WTC11 (cell line): Measurements from ENCODE around the gene WLS. TPM values are rescaled to one million over a fixed set of nuclear protein-coding genes. Genes with fewer than 3 reads are reported as not detected.

Experiments
- ATAC-seq: fragments of 200-7000 bp; cut with Tn5 transposase; 2 replicates; pipeline ENCODE4 v1.10.0; 2021; ENCODE audit warnings: mild to moderate bottlenecking, moderate library complexity
- CTCF ChIA-PET: fragments of 300-600 bp; sonication (Branson Sonifier 250); formaldehyde crosslinking; loops from one replicate; lab custom pipeline; 2021; ENCODE audit warnings: antibody characterized with exemption; lab: Charles Lee
- POLR2A ChIA-PET: fragments of 350-600 bp; sonication (Branson Sonifier 250); formaldehyde crosslinking; loops from one replicate; lab custom pipeline; 2021; ENCODE audit warnings: antibody characterized with exemption; lab: Charles Lee
- DNase-seq: peaks from one replicate; pipeline ENCODE4 v3.0.0; 2021; ENCODE audit warnings: low spot score
- H3K27ac Mint-ChIP-seq: 2 replicates; pipeline ENCODE4 v1.8.0; 2021; ENCODE audit warnings: mixed read lengths
- H3K27me3 Mint-ChIP-seq: 2 replicates; pipeline ENCODE4 v1.8.0; 2021; ENCODE audit warnings: low read depth, mild to moderate bottlenecking, moderate library complexity, mixed read lengths
- H3K36me3 Mint-ChIP-seq: 2 replicates; pipeline ENCODE4 v1.8.0; 2021; ENCODE audit warnings: mixed read lengths
- H3K4me1 Mint-ChIP-seq: 2 replicates; pipeline ENCODE4 v1.8.0; 2022; ENCODE audit warnings: mixed read lengths
- H3K4me3 Mint-ChIP-seq: 2 replicates; pipeline ENCODE4 v1.8.0; 2021; ENCODE audit warnings: mild to moderate bottlenecking, moderate library complexity, mixed read lengths
- H3K9me3 Mint-ChIP-seq: 2 replicates; pipeline ENCODE4 v1.8.0; 2021; ENCODE audit warnings: mixed read lengths
- CDX4 ChIP-seq: fragments of 250-450 bp; sonication (Bioruptor Pico); IDR thresholded peaks from 2 replicates; pipeline ENCODE4 v1.9.0; 2021; ENCODE audit warnings: moderate library complexity, mild to moderate bottlenecking, inconsistent platforms, borderline replicate concordance
- CREB1 ChIP-seq: sonication (generic); formaldehyde crosslinking; IDR thresholded peaks from 2 replicates; pipeline ENCODE4 v1.8.0; 2023; ENCODE audit warnings: mild to moderate bottlenecking, missing genetic modification reagents
- CTCF ChIP-seq: fragments of 200-600 bp; IDR thresholded peaks from 2 replicates; pipeline ENCODE4 v1.8.0; 2022; ENCODE audit warnings: antibody characterized with exemption
- E2F5 ChIP-seq: sonication (generic); formaldehyde crosslinking; IDR thresholded peaks from 2 replicates; pipeline ENCODE4 v1.8.1; 2022; ENCODE audit warnings: mild to moderate bottlenecking, moderate library complexity, missing genetic modification reagents
- ETV6 ChIP-seq: sonication (generic); formaldehyde crosslinking; IDR thresholded peaks from 2 replicates; pipeline ENCODE4 v1.8.1; 2022; ENCODE audit warnings: mild to moderate bottlenecking, missing genetic modification reagents
- GRHL2 ChIP-seq: fragments of 250-450 bp; sonication (Bioruptor Pico); IDR thresholded peaks from 2 replicates; pipeline ENCODE4 v1.8.0; 2022; ENCODE audit warnings: mild to moderate bottlenecking, moderate library complexity; ENCODE audit not compliant: insufficient replicate concordance, severe bottlenecking
- IRF2 ChIP-seq: sonication (generic); formaldehyde crosslinking; IDR thresholded peaks from 2 replicates; pipeline ENCODE4 v1.8.0; 2022; ENCODE audit warnings: low read depth, missing genetic modification reagents, borderline replicate concordance
- JUN ChIP-seq: sonication (generic); formaldehyde crosslinking; IDR thresholded peaks from 2 replicates; pipeline ENCODE4 v1.8.0; 2023; ENCODE audit warnings: mild to moderate bottlenecking, missing genetic modification reagents
- KAT7 ChIP-seq: sonication (generic); formaldehyde crosslinking; IDR thresholded peaks from 2 replicates; pipeline ENCODE4 v1.8.1; 2023; ENCODE audit warnings: missing genetic modification reagents, mild to moderate bottlenecking, borderline replicate concordance
- NFE2L1 ChIP-seq: sonication (generic); formaldehyde crosslinking; IDR thresholded peaks from 2 replicates; pipeline ENCODE4 v1.8.1; 2023; ENCODE audit warnings: missing genetic modification reagents
- NFYB ChIP-seq: sonication (generic); formaldehyde crosslinking; conservative IDR thresholded peaks from 2 replicates; pipeline ENCODE4 v1.8.0; 2022; ENCODE audit warnings: low read depth, missing genetic modification reagents
- PREB ChIP-seq: sonication (generic); formaldehyde crosslinking; IDR thresholded peaks from 2 replicates; pipeline ENCODE4 v1.8.1; 2022; ENCODE audit warnings: mild to moderate bottlenecking, missing genetic modification reagents, moderate library complexity, borderline replicate concordance
- SOX15 ChIP-seq: fragments of 250-450 bp; sonication (Bioruptor Pico); IDR thresholded peaks from 2 replicates; pipeline ENCODE4 v1.9.0; 2021; ENCODE audit warnings: mild to moderate bottlenecking
- SP1 ChIP-seq: sonication (generic); formaldehyde crosslinking; conservative IDR thresholded peaks from 2 replicates; pipeline ENCODE4 v1.8.1; 2022; ENCODE audit warnings: missing genetic modification reagents
- STAT6 ChIP-seq: sonication (generic); formaldehyde crosslinking; conservative IDR thresholded peaks from 2 replicates; pipeline ENCODE4 v1.8.1; 2023; ENCODE audit warnings: mild to moderate bottlenecking, low read depth, missing genetic modification reagents, moderate library complexity
- ZBTB43 ChIP-seq: sonication (generic); formaldehyde crosslinking; IDR thresholded peaks from 2 replicates; pipeline ENCODE4 v1.8.1; 2023; ENCODE audit warnings: mild to moderate bottlenecking, missing genetic modification reagents
- ZNF121 ChIP-seq: sonication (generic); formaldehyde crosslinking; IDR thresholded peaks from 2 replicates; pipeline ENCODE4 v1.8.0; 2023; ENCODE audit warnings: missing genetic modification reagents
- ZNF138 ChIP-seq: sonication (generic); formaldehyde crosslinking; conservative IDR thresholded peaks from 2 replicates; pipeline ENCODE4 v1.8.1; 2022; ENCODE audit warnings: mild to moderate bottlenecking, moderate library complexity, missing genetic modification reagents
- ZNF219 ChIP-seq: sonication (generic); formaldehyde crosslinking; IDR thresholded peaks from 2 replicates; pipeline ENCODE4 v1.8.0; 2023; ENCODE audit warnings: missing genetic modification reagents, mild to moderate bottlenecking, borderline replicate concordance
- ZNF416 ChIP-seq: fragments of 250-450 bp; sonication (Bioruptor Pico); IDR thresholded peaks from 2 replicates; pipeline ENCODE4 v1.9.0; 2021; ENCODE audit warnings: mild to moderate bottlenecking, inconsistent platforms
- ZNF423 ChIP-seq: fragments of 250-450 bp; sonication (Bioruptor Pico); IDR thresholded peaks from 2 replicates; pipeline ENCODE4 v2.1.2; 2022; ENCODE audit warnings: mild to moderate bottlenecking, moderate library complexity
- ZNF532 ChIP-seq: fragments of 250-450 bp; sonication (Bioruptor Pico); IDR thresholded peaks from 2 replicates; pipeline ENCODE4 v1.9.0; 2021; ENCODE audit warnings: mild to moderate bottlenecking, borderline replicate concordance
- total RNA-seq: library from RNA; stranded (reverse); gene quantifications from 3 replicates; pipeline ENCODE4 v1.2.3, GENCODE V29; 2021

WLS gene
- total RNA-seq, 1 experiment from 2014 or later, result 4.5 TPM

- no peak overlapping the region for H3K4me3 Mint-ChIP-seq
Observed at GRCh38 chr1:68083686-68084085, 148.6 kb downstream of the WLS start.

GRCh38 chr1:68081775-68082283 is 150.5 kb downstream of the WLS start:
- no peaks in the 10 kb centered on the region for H3K27me3 Mint-ChIP-seq
- H3K4me1 Mint-ChIP-seq, result peaks cover 4% of the 10 kb centered on the region
- H3K27ac Mint-ChIP-seq, result no peak overlapping the region
- DNase-seq (no peak), ATAC-seq (no peak)
- H3K9me3 Mint-ChIP-seq, result peaks cover 13% of the 10 kb centered on the region
- ChIA-PET POLR2A (no interaction called here), CTCF (interaction anchor here (0.8 kb wide), 1 partner anchor 228 kb away, joined by 3 read pairs; no protein-coding TSS in a partner anchor)
- no peaks in the 10 kb centered on the region for H3K36me3 Mint-ChIP-seq
- H3K4me3 Mint-ChIP-seq, result no peak overlapping the region
- TF ChIP-seq ZNF423 (CRISPR knock-in tag) (no peak), JUN (CRISPR knock-in tag) (no peak), STAT6 (no peak), ZNF219 (CRISPR knock-in tag) (no peak), ZNF416 (CRISPR knock-in tag) (no peak), GRHL2 (CRISPR knock-in tag) (no peak), E2F5 (no peak), PREB (CRISPR knock-in tag) (no peak), SOX15 (no peak), ZBTB43 (CRISPR knock-in tag) (no peak), CTCF (no peak)

More at GRCh38 chr1:68083686-68084085, 148.6 kb downstream of the WLS start:
- H3K9me3 Mint-ChIP-seq, result peaks cover 13% of the 10 kb centered on the region
- DNase-seq, result no peak
- ChIA-PET POLR2A (no interaction called here), CTCF (no interaction called here)
- TF ChIP-seq ETV6 (CRISPR knock-in tag) (no peak), ZNF121 (CRISPR knock-in tag) (no peak), KAT7 (CRISPR knock-in tag) (no peak), NFE2L1 (no peak), NFYB (CRISPR knock-in tag) (no peak), CDX4 (CRISPR knock-in tag) (no peak), ZNF138 (CRISPR knock-in tag) (no peak), CREB1 (CRISPR knock-in tag) (no peak), ZNF532 (CRISPR knock-in tag) (no peak), SP1 (CRISPR knock-in tag) (no peak), IRF2 (CRISPR knock-in tag) (no peak)
- TF ChIP-seq, all 79 proteins: peak for 0
- Mint-ChIP-seq H3K4me1 (peaks cover 4% of the 10 kb centered on the region), H3K36me3 (no peaks in the 10 kb centered on the region), H3K27ac (no peak overlapping the region), H3K27me3 (no peaks in the 10 kb centered on the region)
- ATAC-seq, result no peak
